Gastrocnemius medialis (tissue), 4 donors: ENCODE results near the gene ACSS2. TPM values are rescaled to one million over a fixed set of nuclear protein-coding genes. Genes with fewer than 3 reads are reported as not detected.

Experiments
- ATAC-seq, 2 donors: fragments of 150-250 bp; one replicate each; pipeline ENCODE4 v1.9.1; 2016
- DNase-seq, 2 donors: peaks; one replicate each; pipeline ENCODE4 v3.0.0-alpha.2; 2019
- H3K27ac ChIP-seq, 4 donors: fragments of 200-600 bp; sonication (generic); 1 replicate in 1 of 4; 2 replicates in 3 of 4; pipeline ENCODE4 v1.5.1; 2016 to 2018; ENCODE audit warnings: mild to moderate bottlenecking in 2 of 4, moderate library complexity in 1 of 4
- H3K27me3 ChIP-seq, 3 donors: fragments of 200-600 bp; sonication (generic) in 2 of 3; 1 replicate in 1 of 3; 2 replicates in 2 of 3; pipeline versions ENCODE4 v1.5.1 to v1.6.0; 2016 to 2019; ENCODE audit warnings: mild to moderate bottlenecking in 1 of 3, moderate library complexity in 1 of 3
- H3K36me3 ChIP-seq, 2 donors: fragments of 200-600 bp; sonication (generic) in 1 of 2; one replicate each; pipeline ENCODE4 v1.5.1; 2017 to 2018
- H3K4me1 ChIP-seq, 2 donors: fragments of 200-600 bp; sonication (generic) in 1 of 2; one replicate each; pipeline ENCODE4 v1.5.1; 2016 to 2017; ENCODE audit warnings: mild to moderate bottlenecking in 2 of 2
- H3K4me3 ChIP-seq, 4 donors: fragments of 200-600 bp; sonication (generic) in 3 of 4; 1 replicate in 1 of 4; 2 replicates in 3 of 4; pipeline ENCODE4 v1.5.1; 2016 to 2019; ENCODE audit warnings: mild to moderate bottlenecking in 2 of 4
- H3K9me3 ChIP-seq, 3 donors: fragments of 200-600 bp; sonication (generic) in 2 of 3; 1 replicate in 1 of 3; 2 replicates in 2 of 3; pipeline ENCODE4 v1.5.1; 2016 to 2019
- POLR2A ChIP-seq, 2 donors: fragments of 450-650 bp; IDR thresholded peaks; one replicate each; pipeline ENCODE4 v1.6.1; 2017; ENCODE audit warnings: antibody characterized with exemption in 2 of 2, mild to moderate bottlenecking in 2 of 2, moderate library complexity in 2 of 2
- in situ Hi-C, 4 donors: fragments of 200-750 bp; cut with MboI; loops; one replicate each; pipeline versions ENCODE4 v1.15.0 to v1.8.0; 2017; ENCODE audit warnings: low sequenced_read_pairs in 4 of 4
- intact Hi-C: fragments of 100-400 bp; cut with DNase I; formaldehyde crosslinking; loops from one replicate; pipeline ENCODE4 v1.15.1; 2023; ENCODE audit warnings: low total_unique reads
- total RNA-seq, 4 donors: library from RNA; depleted of rRNA; stranded (reverse); fragments of >200 nt; gene quantifications; one replicate each; pipeline versions ENCODE4 v1.1.0 to v1.2.3, GENCODE V29; 2016
- TF ChIP-seq, protein P1 (sequence below), 5 experiments: fragments of 450-650 bp in 3 of 5; fragments of 200-600 bp in 2 of 5; sonication (generic) in 2 of 5; IDR thresholded peaks in 4 of 5; conservative IDR thresholded peaks in 1 of 5; 1 replicate in 4 of 5; 2 replicates in 1 of 5; pipeline ENCODE4 v1.5.1; 2016 to 2019; ENCODE audit warnings: antibody characterized with exemption in 5 of 5, mild to moderate bottlenecking in 3 of 5, moderate library complexity in 3 of 5

The ACSS2 gene
- total RNA-seq, 4 donors from 2014 or later, result 70.5 to 94.7 (median 88.1) TPM

DNA sequence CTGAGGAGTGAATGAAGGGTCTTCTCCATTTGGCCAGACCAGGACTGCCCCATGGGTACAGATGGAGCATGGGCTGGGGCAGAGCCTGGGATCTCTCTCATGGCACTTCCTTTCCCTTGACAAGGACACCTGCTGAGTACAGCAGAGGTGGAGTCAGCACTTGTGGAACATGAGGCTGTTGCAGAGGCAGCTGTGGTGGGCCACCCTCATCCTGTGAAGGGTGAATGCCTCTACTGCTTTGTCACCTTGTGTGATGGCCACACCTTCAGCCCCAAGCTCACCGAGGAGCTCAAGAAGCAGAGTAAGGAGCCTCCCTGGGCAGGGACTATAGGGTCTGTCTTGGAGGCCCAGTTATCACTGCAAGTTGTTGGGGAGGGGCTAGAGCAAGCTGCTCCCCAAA is 49.6 kb downstream of the ACSS2 start:
- ATAC-seq, result no peak
- H3K36me3 ChIP-seq, result peaks cover 0 to 64% of the 10 kb centered on the region in 2 donors
- in situ Hi-C loops, result no loop called here

DNA sequence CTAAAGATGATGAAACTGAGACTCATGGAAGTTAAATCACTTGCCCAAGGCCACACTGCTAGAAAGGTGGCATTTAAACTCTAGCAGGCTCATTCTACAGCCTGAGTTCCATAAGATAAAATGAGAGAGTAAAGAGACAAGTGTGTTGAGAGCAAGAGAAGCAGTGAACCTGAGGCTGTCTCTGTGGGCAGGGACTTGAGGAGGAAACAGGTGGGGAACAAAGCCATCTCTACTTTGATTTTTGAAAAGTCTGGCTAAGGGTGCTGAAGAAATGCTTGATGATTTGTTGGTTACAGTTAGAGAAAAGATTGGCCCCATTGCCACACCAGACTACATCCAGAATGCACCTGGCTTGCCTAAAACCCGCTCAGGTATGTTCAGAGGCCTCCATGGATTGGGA is 50.2 kb downstream of the ACSS2 start:
- H3K36me3 ChIP-seq, result peaks cover 0 to 59% of the 10 kb centered on the region in 2 donors
- no peaks in the 10 kb centered on the region for H3K9me3 ChIP-seq
- DNase-seq, result no peak
- no peak for ATAC-seq
- peaks cover 37 to 38% of the 10 kb centered on the region in 2 donors for H3K4me1 ChIP-seq
- peak overlapping the region; percentile 79 to 92 (median 89) for H3K27ac ChIP-seq
- in situ Hi-C loops (no loop called here), intact Hi-C loops (no loop called here)
- TF ChIP-seq, protein P1, sequence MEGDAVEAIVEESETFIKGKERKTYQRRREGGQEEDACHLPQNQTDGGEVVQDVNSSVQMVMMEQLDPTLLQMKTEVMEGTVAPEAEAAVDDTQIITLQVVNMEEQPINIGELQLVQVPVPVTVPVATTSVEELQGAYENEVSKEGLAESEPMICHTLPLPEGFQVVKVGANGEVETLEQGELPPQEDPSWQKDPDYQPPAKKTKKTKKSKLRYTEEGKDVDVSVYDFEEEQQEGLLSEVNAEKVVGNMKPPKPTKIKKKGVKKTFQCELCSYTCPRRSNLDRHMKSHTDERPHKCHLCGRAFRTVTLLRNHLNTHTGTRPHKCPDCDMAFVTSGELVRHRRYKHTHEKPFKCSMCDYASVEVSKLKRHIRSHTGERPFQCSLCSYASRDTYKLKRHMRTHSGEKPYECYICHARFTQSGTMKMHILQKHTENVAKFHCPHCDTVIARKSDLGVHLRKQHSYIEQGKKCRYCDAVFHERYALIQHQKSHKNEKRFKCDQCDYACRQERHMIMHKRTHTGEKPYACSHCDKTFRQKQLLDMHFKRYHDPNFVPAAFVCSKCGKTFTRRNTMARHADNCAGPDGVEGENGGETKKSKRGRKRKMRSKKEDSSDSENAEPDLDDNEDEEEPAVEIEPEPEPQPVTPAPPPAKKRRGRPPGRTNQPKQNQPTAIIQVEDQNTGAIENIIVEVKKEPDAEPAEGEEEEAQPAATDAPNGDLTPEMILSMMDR (IDR thresholded peaks at IDR 0.05 in 4 of 5, conservative IDR thresholded peaks at IDR 0.05 in 1 of 5), result no peak
- TF ChIP-seq POLR2A (IDR thresholded peaks at IDR 0.05), result no peak
- no peak overlapping the region for H3K4me3 ChIP-seq
- H3K27me3 ChIP-seq, result no peaks in the 10 kb centered on the region

More for the DNA sequence above, 49.6 kb downstream of the ACSS2 start:
- Histone ChIP-seq H3K4me3 (no peak overlapping the region), H3K9me3 (no peaks in the 10 kb centered on the region), H3K4me1 (peaks cover 40 to 43% of the 10 kb centered on the region in 2 donors), H3K27me3 (no peaks in the 10 kb centered on the region), H3K27ac (peak overlapping the region; percentile 79 to 92 (median 89))
- TF ChIP-seq, protein P1 (IDR thresholded peaks at IDR 0.05 in 4 of 5, conservative IDR thresholded peaks at IDR 0.05 in 1 of 5), result no peak
- intact Hi-C loops, result no loop called here
- no peak for DNase-seq

DNA sequence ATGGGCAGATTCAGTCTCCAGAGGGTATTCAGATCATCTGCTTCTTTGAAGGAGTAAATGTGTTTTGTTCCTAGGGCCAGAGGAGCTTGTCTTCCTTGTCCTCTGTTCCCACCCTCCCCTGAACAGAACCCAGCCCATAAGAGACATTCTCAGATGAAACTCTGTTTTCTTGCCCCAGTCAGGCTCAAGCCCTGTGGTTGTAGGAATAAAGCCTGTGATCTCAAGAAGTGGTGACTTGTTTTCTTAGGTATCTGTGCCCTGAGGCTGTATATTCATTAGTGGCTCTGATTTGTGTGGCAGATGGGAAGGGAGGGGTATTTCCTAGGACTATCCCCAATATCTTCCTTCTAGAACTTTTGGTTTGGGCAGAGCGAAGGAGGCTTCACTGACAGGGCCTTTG is 51.3 kb downstream of the ACSS2 start:
- Histone ChIP-seq H3K27me3 (no peaks in the 10 kb centered on the region), H3K36me3 (peaks cover 0 to 59% of the 10 kb centered on the region in 2 donors), H3K4me3 (no peak overlapping the region), H3K4me1 (peaks cover 27% of the 10 kb centered on the region in 2 donors), H3K27ac (peak overlapping the region; percentile 79 to 92 (median 89)), H3K9me3 (no peaks in the 10 kb centered on the region)
- TF ChIP-seq, protein P1 (IDR thresholded peaks at IDR 0.05 in 4 of 5, conservative IDR thresholded peaks at IDR 0.05 in 1 of 5), result no peak
- no peak for TF ChIP-seq POLR2A (IDR thresholded peaks at IDR 0.05)
- in situ Hi-C loops, result no loop called here
- DNase-seq, result no peak
- ATAC-seq, result no peak
- intact Hi-C loops, result no loop called here

DNA sequence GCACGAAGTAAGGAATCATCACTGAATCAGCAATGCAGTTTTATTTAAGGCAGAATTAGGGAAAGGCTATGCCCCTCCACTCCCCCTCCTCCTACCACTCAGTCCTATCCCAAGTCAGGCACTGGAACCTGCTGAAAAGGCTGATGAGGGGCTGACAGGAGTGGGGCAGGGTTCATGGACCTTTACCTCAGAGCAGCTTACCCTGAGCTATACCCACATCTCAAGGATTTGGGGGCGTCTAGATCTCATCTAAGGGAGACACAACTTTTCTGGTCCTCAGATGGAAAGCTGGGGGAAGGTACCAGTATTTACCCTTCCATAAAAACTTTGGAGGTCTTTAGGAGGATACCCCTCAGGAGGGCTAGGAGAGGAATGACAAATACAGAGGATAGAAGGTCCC is 52.0 kb downstream of the ACSS2 start:
- H3K9me3 ChIP-seq, result no peaks in the 10 kb centered on the region
- H3K4me3 ChIP-seq, result no peak overlapping the region
- no peaks in the 10 kb centered on the region for H3K27me3 ChIP-seq
- H3K27ac ChIP-seq, result peak overlapping the region in 2 of 4 donors; percentile 89 to 92
- ATAC-seq (no peak), DNase-seq (no peak)
- H3K36me3 ChIP-seq, result peaks cover 0 to 57% of the 10 kb centered on the region in 2 donors
- TF ChIP-seq POLR2A (IDR thresholded peaks at IDR 0.05), result no peak
- TF ChIP-seq, protein P1 (IDR thresholded peaks at IDR 0.05 in 4 of 5, conservative IDR thresholded peaks at IDR 0.05 in 1 of 5), result no peak
- in situ Hi-C loops (no loop called here), intact Hi-C loops (no loop called here)
- peaks cover 20% of the 10 kb centered on the region in 2 donors for H3K4me1 ChIP-seq

DNA sequence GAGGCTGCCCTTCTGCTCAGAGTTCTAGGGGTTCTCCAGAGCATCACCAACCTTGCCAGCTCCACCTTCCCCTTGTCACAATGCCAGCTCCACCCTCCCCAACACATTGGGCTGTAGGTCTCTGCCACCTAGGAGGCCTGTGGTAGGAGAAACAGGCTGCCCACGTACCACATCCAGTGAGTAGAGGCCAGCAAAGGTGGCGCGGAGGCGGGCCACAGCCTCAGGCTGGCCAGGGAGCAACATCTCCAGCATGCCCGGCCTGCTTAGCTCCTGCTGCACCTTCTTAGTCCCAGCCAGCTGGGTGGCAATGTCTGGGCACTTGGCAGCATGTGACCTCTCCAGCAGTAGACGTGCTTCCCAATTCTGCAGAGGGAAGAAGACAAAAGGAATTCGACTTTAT is 55.4 kb downstream of the ACSS2 start:
- Histone ChIP-seq H3K27me3 (no peaks in the 10 kb centered on the region), H3K4me3 (no peak overlapping the region), H3K27ac (no peak overlapping the region), H3K36me3 (peaks cover 0 to 41% of the 10 kb centered on the region in 2 donors), H3K9me3 (no peaks in the 10 kb centered on the region), H3K4me1 (peaks cover 3 to 4% of the 10 kb centered on the region in 2 donors)
- in situ Hi-C loops (no loop called here), intact Hi-C loops (no loop called here)
- ATAC-seq (no peak), DNase-seq (no peak)
- no peak for TF ChIP-seq POLR2A (IDR thresholded peaks at IDR 0.05)
- TF ChIP-seq, protein P1 (IDR thresholded peaks at IDR 0.05 in 4 of 5, conservative IDR thresholded peaks at IDR 0.05 in 1 of 5), result no peak
